ENCODE measurements around the gene CDC42BPB. TPM values are rescaled to one million over a fixed set of nuclear protein-coding genes. Genes with fewer than 3 reads are reported as not detected.

The CDC42BPB gene
- total RNA-seq, 1 experiment from 2014 or later: 51.5 TPM

DNA sequence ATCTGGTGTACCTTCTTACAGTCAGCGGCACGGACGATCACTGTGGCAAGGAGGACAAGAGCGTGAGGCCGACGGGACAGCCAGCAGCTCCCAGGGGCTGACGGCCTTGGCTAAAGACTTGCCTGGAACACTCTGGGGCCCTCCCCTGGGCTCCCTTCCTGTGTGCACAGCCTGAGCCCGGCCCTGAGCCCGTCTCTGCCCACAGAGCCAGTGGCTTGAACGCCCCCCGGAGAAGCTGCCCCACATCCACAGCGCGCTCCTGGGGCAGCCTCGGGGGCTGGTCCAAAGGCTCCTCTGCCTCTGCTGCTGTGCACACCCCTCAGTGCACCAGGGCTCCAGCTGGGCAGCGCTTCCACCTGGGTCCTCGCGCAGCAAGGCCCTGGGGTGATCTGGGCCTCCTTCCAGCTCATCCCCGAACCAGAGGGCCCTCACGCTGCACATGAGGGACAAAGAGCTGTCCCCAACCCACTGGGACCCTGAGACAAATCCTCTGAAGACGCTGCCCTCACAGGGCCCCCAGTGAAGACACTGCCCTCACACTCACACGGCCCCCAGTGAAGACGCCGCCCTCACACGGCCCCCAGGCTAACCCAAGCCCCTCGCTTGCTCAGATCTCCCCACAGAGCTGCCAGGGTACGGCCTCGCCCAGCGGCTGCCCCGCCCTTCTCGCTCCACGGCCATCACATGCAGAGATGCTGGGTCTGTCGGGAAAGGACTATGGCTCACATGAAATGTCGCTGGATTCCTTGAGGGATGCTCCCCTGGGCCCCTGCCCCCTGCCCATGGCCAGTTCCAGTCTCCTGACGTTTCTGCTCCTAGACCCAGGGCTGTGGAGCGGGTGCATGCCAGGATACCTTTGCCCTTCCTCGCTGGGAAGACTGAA is 112.7 kb downstream of the CDC42BPB start:
- DNase-seq (ENCODE audit: low read depth): no peak

DNA sequence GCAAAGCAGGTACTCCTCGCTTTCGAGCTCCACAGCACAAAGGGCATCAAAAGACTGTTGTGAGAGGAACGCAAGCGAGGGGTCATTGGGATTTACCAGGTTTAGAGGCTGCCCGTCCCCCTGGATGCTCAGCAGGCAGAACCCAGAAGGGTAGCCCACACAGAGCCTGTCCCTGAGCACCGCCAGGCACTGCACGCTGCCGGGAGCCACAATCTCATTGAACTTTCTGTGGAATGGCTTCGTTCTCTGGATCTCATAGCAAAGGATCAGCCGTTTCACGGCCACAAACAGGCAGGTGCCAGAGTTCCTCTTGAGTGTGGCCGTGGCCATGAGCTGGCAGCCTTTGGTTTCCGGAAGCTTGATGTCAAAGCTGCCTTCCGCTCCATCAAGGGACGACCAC is 113.4 kb downstream of the CDC42BPB start:
- no peak for DNase-seq (ENCODE audit: low read depth)

DNA sequence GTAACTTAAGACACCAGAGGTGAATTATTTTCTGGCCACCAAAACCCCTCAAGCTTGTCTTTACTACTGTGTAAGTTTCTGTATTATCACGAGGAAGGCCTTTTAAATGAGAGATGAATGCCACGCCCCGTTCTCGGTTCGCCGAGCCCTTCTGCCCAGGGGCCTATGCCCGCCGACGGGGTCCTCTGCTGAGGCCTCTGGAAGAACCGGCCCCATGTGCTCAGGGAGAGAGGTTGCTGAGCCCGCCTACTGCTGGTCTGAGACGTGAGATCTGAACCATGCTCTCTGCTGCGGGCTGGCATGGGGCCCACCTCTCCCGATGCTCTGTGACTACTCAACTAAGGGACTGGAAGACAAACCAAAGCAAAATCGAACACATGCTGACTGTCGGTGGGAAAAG is 113.9 kb downstream of the CDC42BPB start:
- DNase-seq (ENCODE audit: low read depth): no peak

DNA sequence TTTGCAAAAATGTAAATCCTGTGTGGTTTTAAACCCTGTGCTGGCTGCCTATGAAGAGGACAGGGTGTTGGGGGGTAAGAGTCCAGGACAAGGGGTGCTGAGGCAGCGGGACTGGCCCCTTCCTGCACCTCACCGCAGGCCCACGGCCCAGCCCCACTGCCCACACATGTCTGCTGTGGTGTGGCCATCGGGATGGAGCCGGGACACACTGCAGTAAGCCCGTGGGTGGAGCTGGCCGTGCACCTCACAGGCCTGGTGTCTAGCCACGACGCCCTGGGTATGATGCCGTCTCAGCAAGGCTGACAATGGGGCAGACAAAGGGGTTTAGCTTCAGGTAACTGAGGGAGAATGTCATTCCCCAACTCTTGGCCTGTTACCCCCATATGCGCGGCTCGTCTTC is 115.3 kb downstream of the CDC42BPB start:
- DNase-seq (ENCODE audit: low read depth): no peak

DNA sequence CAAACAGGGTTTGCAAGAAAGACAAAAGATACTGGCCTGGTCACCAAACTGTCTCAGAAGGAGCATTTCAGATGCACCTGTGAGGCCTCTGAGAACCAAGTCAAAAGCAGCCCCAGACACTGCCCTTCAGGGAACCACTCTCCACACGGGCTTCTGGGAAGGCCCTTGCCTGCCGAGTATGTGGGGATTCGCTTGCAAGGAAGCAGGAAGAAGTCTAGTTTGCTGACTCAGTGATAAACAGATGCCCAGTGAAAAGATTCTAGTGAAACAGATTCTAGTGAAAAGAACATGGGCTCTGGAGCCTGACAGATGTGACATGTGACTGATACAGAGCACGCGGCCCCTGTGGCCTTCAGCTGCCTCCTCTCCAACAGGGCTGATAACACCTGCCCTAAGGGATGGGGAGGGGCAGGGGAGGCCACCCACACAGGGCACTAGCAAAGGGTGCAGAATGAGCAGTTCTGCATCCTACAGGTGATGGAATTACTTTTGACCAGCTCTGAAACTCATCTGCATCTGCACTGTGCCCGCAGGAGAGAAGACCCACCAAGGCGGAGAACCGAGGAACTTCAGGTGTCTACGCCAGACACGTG is 115.8 kb downstream of the CDC42BPB start:
- DNase-seq (ENCODE audit: low read depth): no peak

DNA sequence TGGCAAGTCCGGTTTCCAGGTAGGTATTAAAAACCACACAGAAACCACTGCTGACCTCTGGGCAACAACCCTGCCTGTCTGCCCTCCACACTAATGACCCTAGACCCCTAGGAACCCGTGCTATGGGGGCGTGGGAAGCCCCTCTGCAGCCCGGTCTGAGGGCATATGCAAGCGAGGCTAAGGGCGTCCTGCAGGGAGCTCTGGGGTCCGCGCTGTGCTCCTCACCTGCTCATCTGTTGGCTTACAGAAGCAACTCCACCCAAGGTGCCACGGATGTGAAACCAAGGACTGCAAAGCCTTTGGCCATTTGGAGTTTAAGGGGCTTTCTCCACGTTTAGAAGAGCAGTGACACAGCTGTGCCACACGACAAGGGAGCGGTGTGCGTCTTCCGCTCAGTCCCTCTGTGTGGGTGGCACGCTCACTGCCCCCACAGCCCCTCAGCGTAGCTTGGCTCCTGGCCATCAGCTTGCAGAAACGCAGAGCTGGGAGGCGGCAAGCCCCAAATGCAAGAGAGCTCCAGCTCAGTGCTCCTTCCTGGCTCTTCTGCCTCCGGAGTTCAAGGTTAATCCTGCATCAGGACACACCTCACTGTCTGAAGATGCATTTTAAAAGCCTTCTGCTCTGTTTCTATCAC is 116.5 kb downstream of the CDC42BPB start:
- no peak for DNase-seq (ENCODE audit: low read depth)

DNA sequence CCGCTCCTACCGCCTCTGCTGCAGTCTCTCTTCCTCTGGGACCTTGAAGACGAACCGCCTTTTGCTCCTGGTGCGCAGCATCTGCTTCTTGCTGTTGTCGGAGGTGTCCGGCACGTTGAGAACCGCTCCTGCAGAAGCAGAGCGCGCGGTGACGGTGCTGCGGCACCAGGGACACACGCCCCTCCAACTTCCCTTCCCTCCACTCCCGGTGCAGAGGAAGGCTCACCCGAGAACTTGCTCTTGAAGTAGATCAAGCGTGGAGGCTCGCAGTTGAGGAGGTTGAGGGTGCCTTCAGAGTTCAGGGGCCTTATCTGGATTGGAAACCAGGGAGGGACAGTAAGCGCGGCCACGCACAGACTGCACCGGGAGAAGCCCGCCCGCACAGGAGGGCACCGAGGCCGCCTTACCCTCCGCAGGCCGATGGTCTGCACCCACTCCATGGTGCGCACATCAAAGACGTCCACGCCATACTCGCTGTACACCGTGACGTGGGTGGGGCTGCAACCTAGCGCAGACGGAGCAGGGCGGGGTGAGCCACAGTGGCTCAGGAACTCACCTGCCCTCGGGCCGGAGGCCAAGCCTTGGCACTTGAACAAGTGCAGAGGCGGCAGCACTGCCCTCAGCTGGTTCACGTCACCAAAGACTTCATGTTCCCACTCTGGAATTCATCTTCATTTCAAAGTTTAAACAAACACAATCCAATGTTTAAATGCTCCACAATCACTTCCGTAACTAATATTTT is 117.4 kb downstream of the CDC42BPB start:
- no peak for DNase-seq (ENCODE audit: low read depth)

DNA sequence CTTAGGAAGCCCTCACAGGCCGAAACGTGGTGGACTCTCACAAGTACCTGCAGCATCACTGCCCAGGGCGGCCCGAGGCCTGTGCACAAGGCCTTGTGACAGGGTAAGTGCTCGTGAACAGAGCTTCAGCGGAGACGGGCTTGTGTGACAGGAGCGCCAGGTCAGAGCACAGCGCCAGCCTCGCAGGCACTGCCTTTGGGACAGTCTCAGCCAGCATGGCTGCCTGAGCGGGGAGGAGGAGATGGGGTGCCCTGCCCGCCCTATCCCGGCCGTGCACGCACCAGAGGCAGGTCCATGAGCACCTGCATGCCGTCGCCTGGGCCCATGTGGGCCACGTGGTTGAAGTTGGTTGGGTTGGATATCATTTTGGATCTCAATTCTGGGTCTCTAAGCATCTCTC is 118.0 kb downstream of the CDC42BPB start:
- no peak for DNase-seq (ENCODE audit: low read depth)

DNA sequence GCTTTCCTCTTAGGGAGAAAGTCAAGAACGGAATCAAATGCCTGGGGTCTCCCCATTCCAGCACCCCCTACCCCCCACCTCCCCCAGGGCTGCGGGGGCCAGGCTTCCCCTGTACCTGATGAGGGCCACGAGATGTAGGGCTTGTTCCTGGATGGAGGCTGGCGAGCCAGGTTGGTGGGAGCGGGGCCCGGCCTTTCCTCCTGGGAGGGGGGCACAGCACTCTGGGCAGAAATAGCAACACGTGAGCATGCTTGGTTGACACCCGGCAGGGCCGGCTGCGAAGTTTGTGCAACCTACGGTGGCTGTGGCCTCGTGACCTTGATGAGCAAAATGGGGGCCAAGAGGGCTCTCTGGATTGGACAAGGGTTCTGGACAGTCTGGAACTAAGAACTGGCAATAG is 119.2 kb downstream of the CDC42BPB start:
- no peak for DNase-seq (ENCODE audit: low read depth)

DNA sequence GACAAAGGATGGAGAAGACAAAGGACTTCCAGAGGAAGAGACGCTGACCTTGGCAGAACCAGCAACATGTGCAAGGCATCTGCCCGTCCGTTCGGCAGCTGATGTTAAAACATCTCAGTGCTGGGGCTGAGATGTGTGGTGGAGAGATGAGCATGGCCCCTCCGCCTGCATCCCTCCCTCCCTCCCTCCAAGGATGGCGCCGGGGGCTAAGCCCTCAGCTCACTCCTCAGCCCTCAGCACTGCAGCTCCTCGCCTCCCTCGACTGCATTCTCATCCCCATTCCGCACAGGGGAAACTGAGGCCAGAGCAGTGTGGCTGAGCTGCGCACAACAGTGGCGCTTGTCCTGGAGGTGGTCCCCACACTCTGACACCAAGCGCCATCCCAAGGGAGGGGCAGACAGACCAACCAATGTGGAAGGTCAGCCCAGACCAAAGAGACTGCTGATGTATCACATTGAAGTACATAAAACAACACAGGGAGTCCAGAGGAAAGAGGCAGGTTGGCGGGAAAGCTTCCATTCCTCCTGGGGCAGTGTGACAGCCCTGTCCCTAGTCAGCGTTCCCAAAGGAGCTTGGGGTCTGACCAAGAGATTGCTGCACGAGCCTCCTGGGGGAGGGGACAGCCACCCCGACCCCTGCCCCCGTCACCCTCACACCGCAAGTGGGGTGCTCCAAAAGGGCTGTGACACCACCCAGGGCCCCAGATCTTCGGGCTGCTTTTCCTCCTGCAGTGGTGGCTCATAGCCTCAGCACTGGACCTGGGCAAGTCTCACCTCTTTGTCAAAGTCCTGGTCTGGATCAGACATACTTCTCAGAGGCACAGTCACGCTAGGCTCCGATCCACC is 119.8 kb downstream of the CDC42BPB start:
- no peak for DNase-seq (ENCODE audit: low read depth)

DNA sequence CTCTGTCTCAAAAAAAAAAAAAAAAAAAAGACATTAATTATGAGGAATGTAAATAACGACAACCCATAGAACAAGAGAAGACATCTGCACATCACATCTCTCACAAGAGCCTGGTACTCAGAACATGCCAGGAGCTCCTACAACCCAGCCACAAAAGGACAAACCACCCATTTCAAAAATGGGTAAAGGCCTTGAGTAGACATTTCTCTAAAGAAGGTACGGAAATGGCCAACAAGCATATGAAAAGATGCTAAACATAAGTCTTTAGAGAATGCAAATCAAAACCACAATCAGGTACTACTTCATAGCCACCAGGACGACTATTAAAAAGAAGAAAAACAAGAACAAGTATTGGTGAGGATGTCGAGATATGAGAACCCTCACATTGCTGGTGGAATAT is 121.6 kb downstream of the CDC42BPB start:
- no peak for DNase-seq (ENCODE audit: low read depth)

DNA sequence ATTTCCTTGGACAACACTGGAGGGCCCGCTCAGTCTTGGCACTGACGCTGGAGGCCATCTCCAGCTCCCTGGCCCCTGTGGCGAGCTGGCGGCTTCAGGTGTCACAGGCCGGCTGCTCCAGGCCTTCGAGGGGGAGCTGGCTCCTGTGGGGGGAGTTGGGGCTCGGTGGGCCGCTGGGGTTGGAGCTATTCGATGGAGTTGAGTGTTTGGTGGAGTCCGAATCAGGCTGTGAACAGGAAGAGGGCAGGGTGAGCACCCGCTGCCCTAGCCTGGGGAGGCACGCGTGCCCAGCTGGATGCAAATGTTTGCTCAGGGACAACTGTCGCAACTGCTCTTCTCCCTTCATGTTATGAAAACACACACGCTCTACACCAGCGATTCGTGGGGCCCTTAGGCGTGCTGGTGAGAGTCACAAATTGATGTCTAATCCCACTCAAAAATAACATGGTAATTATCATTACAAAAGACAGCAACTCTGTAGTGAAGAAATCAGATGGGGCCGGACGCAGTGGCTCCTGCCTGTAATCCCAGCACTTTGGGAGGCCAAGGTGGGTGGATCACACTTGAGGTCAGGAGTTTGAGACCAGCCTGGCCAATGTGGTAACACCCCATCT is 123.6 kb downstream of the CDC42BPB start:
- no peak for DNase-seq (ENCODE audit: low read depth)

DNA sequence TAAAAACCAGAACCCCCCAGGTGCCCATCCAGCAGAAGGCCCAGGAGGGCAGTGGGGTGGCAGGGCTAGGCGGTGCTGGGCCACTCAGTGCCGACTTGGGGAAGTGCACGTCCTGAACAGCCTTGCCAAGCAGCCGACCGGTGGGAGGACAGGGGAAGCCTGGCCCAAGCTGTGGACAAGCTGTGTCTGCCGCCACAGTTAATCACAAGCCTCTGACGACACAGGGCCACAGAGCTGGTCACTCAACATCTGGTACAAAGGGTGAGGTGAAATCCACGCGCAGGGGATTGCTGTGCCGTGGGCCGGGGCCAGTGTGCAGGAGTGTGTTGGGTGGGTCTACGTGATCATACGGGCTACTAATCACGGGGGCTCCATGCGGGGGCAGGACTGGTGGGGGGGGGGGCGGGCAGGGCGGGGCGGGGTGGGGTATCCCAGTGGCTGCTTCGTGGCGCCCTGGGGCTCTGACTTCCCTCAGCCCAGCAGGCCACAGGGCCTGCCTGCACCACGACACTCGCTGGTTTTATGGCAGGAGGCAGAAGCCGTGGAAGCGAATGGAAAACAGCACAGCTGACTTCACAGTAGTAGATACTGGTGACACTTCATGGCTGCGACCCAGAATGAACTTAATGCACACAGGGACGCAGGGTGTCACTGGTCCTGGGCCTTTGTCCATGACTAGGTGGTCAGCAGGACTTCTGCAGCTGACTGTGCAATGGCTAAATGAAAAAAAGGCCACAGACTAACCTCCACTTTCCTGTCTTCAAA is 124.7 kb downstream of the CDC42BPB start:
- no peak for DNase-seq (ENCODE audit: low read depth)

DNA sequence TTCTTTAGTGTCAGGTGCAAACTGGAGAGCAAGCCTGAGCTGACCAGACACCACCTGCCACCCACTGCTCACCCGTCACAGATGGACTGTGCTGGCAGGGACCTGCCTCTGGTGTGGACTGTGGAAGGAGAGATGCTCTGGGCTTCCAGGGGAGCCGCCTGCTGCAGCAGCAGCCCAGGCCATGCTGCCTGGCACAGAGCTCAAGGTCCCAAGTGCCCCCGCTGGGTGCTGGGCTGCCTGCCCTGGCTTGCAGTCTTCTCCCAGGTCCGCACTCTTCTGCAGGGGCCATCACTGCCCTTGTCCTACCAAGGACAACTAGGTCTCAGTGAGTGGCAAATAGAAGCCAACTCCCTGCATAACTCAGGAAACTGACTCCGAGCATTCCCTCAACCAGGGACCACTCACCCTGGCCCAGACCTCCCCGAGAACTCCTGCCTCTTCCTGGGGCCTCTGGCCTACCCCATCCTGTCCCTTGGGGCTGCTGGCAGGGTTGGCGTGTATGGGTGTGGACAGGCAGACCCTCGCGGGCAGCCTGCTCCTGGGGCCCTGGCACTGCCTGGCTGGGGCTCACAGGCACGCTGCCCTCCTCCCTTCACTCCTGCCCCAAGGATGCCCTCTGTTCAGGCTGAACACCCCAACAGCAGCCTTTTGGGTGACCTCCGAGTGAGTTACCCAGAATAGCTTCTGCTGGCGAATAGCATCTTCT is 125.6 kb downstream of the CDC42BPB start:
- DNase-seq (ENCODE audit: low read depth): no peak

DNA sequence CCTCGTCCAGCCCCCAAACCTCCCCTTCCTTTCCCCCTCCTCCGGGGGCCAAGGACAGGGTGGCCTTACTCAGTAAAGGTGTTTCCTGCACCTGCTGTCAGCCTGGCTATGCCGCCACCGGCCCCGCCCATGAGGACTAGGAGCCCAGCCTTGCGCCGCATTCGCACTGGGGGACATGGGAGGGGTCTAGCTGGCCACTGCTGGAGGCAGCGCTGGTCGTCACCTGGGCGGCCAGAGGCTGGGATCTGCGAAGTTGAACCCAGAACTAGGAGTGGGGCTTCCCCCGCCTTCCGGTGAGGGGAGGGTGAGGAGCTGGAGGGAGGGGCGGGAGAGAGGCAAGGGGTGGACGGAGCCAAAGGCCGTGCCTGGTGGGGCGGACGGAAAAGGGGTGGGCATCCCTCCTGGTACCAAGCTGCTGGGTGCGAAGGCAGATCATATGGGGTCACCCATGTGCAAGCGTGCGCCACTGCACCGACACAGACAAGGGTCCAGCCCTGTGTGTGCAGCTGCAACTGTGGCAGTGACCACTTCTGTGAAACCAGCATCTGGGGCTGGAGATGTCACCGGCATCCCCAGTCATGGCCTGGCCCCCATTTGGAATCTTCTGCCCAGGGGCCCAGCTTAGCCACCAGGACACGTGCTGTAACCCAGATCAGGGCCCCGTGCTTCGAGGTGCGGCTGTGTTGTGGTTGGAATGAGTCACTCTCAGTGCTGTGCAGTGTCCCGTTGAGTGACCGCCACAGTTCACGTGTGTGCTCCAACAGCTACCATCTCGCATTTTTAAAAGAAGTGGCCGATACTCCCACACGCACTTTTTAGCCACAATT is 126.4 kb downstream of the CDC42BPB start:
- peak; percentile 85 for DNase-seq (ENCODE audit: low read depth)

DNA sequence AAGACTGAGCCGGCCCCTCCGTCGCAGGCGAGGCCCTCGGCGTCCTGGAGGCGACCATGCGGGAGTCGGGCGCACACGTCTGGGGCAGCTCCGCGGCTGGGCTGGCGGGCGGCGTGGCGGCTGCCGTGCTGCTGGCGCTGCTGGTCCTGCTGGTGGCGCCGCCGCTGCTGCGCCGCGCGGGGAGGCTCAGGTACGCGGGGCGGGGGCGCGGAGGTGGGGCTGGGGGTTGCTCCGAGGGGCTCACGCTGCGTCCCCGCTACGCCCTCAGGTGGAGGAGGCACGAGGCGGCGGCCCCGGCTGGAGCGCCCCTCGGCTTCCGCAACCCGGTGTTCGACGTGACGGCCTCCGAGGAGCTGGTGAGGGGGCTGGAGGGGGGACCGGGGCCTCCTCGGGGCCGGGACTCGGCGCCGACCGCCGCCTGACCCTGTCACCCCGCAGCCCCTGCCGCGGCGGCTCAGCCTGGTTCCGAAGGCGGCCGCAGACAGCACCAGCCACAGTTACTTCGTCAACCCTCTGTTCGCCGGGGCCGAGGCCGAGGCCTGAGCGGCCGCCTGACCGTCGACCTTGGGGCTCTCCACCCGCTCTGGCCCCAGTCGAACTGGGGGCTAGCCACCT is 127.1 kb downstream of the CDC42BPB start:
- DNase-seq (ENCODE audit: low read depth): peak; percentile 52

DNA sequence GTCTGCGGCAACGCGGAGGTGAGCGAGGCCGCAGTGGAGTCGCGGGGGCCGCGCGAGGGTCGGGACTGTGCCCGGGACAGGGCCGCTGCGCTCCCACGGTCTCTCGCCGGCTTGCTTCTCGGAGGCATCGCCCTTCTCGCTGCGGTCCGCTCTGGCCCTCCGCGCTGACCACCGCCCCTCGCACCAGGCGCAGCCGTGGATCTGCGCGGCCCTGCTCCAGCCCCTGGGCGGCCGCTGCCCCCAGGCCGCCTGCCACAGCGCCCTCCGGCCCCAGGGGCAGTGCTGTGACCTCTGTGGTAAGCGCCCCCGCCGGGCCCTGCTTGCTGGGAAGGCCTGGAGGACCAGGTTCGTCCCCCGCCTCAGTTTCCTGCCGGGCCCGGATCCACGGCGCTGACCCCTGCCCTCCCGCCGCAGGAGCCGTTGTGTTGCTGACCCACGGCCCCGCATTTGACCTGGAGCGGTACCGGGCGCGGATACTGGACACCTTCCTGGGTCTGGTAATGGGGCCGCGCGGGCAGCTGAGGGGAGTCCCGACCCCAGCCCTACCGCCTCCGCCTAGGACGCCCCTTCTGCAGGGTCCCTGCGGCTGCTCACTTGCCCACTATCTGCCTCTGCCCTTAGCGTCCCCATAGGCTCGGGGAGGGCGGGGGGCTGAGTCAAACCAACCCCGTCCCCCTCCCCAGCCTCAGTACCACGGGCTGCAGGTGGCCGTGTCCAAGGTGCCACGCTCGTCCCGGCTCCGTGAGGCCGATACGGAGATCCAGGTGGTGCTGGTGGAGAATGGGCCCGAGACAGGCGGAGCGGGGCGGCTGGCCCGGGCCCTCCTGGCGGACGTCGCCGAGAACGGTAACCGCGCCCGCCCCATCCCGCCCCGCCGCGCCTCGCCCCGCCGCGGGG is 127.9 kb downstream of the CDC42BPB start:
- DNase-seq (ENCODE audit: low read depth): no peak
